Choroid plexus epithelial cell (primary cell): ENCODE data around the gene HIGD1C.
"Not testable (repeated sequence)": the region's sequence is repeated elsewhere in the genome, so short reads cannot be mapped to it uniquely, and the experiment has no call there.

ENCODE experiments used
- DNase-seq: peaks from one replicate; pipeline ENCODE4 v3.0.0-alpha.2; 2010; ENCODE audit warnings: low read depth
- H3K4me3 ChIP-seq: 2 replicates; pipeline ENCODE4 v1.5.1; 2011; ENCODE audit warnings: low read depth, mild to moderate bottlenecking, control low read depth, low read length, moderate library complexity
- TF ChIP-seq, protein P1 (sequence below): conservative IDR thresholded peaks from 2 replicates; pipeline ENCODE4 v1.5.1; 2011; ENCODE audit warnings: low read depth, mild to moderate bottlenecking, control low read depth, inconsistent platforms, low read length, moderate library complexity

Gene HIGD1C

GRCh38 chr12:50923361-50924130, 28.8 kb upstream of the HIGD1C start:
- TF ChIP-seq, protein P1, sequence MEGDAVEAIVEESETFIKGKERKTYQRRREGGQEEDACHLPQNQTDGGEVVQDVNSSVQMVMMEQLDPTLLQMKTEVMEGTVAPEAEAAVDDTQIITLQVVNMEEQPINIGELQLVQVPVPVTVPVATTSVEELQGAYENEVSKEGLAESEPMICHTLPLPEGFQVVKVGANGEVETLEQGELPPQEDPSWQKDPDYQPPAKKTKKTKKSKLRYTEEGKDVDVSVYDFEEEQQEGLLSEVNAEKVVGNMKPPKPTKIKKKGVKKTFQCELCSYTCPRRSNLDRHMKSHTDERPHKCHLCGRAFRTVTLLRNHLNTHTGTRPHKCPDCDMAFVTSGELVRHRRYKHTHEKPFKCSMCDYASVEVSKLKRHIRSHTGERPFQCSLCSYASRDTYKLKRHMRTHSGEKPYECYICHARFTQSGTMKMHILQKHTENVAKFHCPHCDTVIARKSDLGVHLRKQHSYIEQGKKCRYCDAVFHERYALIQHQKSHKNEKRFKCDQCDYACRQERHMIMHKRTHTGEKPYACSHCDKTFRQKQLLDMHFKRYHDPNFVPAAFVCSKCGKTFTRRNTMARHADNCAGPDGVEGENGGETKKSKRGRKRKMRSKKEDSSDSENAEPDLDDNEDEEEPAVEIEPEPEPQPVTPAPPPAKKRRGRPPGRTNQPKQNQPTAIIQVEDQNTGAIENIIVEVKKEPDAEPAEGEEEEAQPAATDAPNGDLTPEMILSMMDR = no peak
- no peak overlapping the region for H3K4me3 ChIP-seq
- peak; percentile 21 for DNase-seq

DNA sequence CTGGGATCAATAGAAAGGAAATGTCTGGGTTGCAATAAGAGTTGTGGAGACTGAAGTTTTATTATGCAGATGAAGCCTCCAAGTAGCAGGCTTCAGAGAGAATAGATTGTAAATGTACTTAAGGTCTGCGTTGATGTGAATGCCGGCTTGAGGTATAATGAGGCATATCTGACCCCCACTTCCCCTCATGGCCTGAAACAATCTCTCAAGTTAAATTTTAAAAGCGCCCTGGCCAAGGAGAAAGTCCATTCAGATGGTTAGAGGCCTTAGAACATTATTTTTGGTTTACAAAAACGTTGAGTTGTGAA, 28.3 kb upstream of the HIGD1C start:
- TF ChIP-seq, protein P1 = no peak
- peak overlapping the region; percentile 72 for H3K4me3 ChIP-seq
- no peak for DNase-seq

GRCh38 chr12:50924439-50925341, 27.7 kb upstream of the HIGD1C start:
- peak; percentile 97 for DNase-seq
- TF ChIP-seq, protein P1 = no peak
- peak overlapping the region; percentile 72 for H3K4me3 ChIP-seq

- DNase-seq = no peak
- H3K4me3 ChIP-seq = peak overlapping the region; percentile 72
- TF ChIP-seq, protein P1 = no peak
Observed at GRCh38 chr12:50925342-50925651, 27.0 kb upstream of the HIGD1C start.

DNA sequence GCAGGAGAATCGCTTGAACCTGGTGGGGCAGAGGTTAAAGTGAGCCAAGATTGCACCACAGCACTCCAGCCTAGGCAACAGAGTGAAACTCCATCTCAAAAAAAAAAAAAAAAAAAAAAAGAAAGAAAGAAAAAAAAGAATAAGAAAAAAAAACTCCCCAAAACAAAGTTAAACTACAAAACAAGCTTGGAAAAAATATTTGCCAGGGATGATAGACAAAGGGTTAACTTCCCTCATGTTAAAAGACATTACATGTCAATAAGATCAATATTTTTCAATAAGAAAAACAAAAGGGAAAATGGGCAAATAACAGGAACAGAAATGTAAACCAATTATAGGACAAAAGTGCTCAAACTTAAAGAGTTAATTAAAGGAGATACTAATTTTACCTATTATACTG, 26.4 kb upstream of the HIGD1C start:
- no peak for DNase-seq
- TF ChIP-seq, protein P1 = no peak
- H3K4me3 ChIP-seq = peak overlapping the region; percentile 72

DNA sequence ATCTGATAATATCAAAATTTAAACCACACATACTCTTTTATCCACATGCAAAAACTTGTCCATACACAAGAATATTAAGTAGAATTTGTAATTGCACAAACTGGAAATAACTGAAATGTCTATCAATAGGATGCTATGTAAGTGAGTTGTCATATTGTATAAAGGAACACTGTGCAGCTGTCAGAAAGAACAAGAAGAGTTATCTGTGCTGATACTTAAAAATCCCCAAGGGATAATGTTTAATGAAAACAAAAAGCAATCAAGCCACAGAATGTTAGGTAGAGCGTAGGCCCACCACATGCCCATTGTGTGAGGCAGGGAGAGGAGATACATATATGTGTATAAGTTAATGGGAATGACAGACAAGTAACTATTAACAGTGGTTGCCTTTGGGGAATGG, 25.9 kb upstream of the HIGD1C start:
- H3K4me3 ChIP-seq = peak overlapping the region; percentile 72
- no peak for DNase-seq
- TF ChIP-seq, protein P1 = no peak

GRCh38 chr12:50926932-50927331, 25.4 kb upstream of the HIGD1C start:
- not testable (repeated sequence) for DNase-seq
- peak overlapping the region; percentile 72 for H3K4me3 ChIP-seq
